Left renal cortex interstitium (tissue), 4 donors: Measurements from ENCODE around the gene PDE11A. TPM values are rescaled to one million over a fixed set of nuclear protein-coding genes. Genes with fewer than 3 reads are reported as not detected.

Experiments
- DNase-seq, 4 donors: peaks; one replicate each; pipeline ENCODE4 v3.0.0-alpha.2; 2013; ENCODE audit warnings: low read depth in 4 of 4, low spot score in 2 of 4, missing footprints in 1 of 4
- polyA plus RNA-seq, 4 donors: library from polyadenylated mRNA; unstranded; fragments of 120-200 nt; gene quantifications; one replicate each; pipeline ENCODE4 v1.2.1, GENCODE V29; 2013; ENCODE audit not compliant: insufficient read length in 4 of 4

The PDE11A gene
- polyA plus RNA-seq, 4 donors, result 4.6 to 8.1 (median 7.4) TPM

DNA sequence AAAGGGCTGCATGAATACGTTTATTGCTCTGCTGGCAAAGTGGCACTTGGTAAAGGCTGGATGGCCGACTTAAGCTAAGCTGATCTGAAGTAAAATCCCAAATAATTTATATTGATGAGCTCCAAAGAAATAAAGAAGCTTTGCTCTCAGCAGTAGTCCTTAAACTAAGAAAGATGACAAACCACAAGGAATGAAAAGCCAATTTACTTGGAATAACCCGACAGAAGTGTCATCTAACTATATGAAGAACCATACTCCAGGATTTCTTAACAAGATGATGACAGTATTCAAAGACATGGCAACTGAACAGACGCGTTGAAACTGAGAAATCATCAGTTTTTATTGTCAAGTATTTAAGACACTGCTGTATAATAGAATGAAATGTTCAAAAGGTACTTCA is 294.1 kb downstream of the PDE11A start:
- DNase-seq, result no peak

DNA sequence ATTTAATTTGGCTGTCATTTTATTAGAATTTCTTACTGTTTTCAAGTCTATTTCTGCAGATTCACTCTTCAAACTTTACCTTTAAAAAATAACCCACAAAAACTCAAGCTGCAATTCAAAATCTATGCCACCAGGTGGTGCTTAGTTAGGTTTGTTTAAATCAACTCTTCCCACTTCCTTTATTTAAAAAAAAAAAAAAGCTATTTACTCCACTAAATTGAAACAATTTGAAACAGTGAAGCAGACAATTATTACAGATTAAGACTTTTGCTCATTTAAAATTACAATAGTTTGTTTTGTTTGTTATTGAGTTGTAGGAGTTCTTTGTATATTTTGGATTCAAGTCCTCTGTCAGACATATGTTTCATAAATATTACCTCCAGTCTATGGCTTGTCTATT is 300.0 kb downstream of the PDE11A start:
- no peak for DNase-seq

DNA sequence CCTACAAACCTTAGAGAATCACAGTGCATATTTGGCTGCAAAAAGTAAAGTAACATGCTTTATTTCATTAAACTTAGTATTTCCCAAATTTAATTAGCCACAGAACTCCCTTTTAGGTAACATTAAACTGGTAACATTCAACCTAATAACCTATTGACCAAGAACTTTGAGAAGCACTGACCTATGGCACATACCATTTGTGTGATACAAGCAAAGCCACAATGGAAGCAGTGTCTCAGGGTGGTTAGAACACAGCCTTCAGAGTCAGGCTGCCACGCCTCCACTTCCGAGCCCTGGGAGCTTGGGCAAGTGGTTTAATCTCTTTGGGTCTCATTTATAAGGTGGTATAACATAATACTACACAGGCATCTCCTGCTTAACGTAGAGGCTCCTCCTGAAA is 301.4 kb downstream of the PDE11A start:
- DNase-seq, result no peak

DNA sequence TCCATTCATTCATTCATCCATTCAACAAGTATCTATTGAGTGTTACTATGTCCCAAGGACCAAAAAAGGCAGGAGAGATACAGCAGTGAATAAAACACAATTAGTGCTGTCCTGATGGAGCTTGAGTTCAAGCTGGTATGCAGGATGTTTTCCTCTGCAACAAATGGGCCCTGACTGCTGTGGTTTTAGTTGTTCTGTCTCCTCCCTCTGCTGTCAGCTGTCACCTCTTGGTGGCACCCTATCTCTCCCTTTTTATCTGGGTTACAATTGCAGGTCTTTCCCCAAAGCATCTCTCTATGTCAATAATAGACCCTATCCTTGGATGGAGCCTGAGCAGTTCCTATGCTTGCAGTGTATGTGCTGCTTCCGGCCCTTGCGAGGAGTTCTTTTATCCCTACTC is 304.8 kb downstream of the PDE11A start:
- no peak for DNase-seq

DNA sequence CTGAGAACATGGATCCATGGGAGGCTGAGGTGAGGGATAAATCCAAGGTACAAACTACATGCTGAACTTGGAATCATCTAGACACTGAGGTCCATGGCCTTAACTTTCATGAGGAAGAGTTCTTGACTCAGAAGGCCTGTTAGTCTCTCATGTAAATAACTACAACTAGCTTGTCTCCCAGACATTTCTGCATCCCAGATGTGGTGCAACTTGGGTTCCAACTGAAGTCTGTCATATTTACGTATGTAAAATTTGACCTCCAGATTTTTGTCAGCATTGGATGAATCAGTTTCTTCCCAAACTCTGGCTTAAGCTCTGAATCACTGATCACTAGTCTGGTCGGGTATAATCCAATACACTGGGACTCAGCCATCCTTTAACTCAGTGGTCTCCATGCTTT is 306.9 kb downstream of the PDE11A start:
- DNase-seq, result no peak

DNA sequence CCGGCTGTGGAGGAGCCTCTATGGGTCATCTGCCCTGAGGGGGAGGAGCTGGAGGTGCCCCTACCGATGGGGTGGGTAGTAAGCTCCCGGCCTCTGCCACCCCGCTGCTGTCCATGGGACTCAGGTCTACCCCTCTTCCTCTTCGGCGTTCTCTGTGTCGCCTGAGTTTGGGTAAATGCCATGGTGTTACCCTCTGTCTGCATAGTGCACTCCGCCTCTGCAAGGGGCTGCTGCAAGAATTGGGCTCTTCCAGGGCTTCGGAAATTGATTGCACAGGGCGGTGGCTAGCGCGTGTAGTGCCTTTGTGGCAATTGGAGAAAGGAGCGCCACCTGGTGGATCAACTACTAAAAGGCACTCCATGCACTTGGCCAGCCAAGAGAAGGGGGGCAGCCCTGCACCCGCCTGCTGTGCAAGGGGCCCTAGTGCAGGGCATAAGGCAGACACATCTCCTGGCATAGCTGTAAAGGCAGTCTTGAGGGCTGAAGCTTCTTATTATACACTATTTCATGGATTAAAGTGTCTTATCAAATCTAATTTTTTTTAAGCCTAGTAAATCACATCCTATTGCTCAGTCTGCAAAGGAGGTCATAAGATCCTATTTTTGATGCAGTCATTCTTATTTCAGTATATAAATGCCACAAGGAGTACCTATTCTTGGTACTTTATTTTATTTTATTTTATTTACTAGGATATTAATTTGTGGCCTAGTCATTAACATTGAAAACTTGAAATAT is 308.9 kb downstream of the PDE11A start:
- peak in 2 of 4 donors; percentile 57 to 79 for DNase-seq

DNA sequence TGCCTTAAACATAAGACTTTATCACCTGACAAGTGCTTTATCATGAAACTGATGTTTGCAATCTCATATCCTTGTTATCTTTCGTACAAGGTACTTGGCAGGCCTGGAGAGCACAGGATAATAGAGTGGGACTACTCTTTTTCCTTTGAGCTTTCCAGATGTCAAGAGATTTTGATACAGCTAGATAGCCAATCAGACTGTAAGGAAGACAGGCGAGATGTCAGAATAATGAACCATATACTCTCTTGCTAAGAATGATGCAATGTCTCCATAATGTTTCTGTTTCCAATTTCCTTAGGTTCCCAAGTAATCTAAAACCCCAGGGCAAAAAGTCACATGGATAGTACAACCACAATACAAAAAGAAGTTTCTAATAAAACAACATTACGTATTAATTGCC is 313.1 kb downstream of the PDE11A start:
- no peak for DNase-seq

DNA sequence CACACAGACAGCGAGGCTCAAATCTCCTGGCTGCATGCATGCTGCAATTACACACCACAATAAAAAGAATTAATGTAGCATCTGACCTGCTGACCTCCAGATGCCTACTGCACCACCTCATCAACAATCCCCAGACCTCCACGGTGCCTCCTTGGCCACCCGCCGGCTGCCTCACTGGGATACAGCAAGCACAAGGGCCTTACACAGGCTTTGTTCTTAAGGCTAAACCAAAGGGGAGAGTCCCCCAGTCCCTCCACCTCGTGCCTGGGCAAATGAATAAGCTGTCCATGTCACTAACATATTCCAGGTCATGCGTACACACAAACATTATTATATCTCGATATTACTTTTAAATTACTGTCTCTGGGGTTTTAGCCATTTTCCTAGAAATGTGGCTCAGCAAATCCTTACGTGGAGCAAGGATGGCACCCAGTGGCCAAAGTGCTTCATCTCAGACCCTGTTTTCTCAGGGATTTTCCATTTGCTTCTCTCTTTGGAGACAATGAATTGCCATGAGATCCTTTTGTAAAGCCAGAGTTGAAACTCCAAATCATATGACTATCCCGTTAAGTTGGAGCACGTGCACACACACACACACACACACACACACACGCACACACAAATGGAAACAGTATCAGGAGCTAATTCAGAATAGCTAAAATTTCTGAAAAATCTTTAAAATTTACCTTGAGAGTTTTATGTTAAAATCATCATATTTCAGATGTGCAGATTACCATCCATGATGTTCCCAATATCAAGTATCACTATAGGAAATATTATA is 313.8 kb downstream of the PDE11A start:
- peak in 2 of 4 donors; percentile 60 to 75 for DNase-seq

DNA sequence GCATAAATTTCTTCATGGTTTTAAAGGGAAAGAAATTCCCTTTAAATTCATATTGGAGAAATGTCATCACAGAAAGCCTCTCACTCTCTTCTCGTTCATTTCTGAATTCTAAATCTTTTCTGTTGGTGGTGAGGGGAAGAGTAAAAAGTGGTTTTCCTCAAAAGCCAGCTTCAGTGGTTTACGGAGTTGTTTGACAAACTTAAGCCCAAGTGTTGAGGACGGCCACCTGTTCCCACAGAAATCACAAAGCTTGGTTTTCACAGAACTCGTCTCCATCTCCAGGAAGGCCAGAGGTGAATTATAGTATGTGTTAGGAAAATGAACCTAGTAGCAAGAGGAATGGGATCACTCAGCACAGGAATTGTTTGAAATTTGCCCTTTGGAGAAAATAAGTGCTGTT is 316.2 kb downstream of the PDE11A start:
- DNase-seq, result no peak

DNA sequence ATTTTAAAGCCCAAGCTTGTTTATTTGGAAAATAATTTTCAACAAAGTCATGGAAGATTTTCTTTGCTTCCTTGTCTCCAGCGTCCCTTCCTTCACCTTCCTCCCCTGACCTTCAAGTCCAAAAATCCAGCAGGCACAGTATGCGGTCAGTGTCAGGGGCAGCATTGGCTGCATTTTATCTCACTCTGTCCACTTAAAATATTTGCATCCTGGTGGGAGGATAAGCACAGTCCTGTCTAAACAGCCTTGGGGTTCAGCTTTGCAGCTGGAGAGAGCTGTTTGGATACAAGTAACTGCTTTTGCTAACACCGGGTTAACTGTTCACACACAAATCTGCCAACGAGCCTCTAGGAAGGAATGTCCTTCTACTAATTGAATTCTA is 318.1 kb downstream of the PDE11A start:
- peak; percentile 70 to 83 (median 80) for DNase-seq

DNA sequence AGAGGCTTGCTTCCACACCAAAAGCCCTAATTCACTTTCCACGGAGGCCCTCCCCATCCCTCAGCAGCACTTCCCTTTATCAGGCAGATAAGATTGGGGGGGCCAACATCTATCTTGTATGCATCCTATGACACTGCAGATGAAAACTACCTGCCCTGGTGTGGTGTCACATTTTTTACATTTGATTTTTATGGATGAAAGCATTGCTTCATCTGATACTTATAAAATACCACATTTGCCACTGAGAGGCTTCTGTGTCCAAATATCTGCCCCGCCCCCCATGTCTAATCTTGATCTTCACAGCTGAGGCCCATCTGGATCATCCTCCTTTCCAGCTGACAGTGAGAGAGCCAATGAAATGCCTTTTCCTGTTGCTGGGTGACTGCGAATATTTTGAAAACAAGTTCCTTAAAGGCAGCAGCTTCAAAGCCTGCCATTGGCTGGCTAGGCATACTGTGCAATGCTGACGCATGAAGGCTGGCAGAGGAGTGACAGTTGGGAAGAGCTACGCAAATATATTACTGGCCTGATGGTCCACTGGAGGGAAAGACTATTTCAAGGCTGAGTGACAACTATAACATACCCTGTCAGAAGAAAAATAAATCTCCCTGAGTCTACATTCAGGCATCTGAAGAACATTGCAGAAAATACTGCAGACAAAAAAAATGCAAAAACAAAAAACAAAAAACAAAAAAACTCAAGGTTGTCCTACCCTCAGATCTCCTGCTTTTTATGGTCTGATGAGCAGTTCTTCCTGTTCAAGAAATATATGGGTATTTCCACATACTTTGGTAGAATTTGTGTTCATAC is 318.7 kb downstream of the PDE11A start:
- DNase-seq, result peak; percentile 75 to 91 (median 84)

DNA sequence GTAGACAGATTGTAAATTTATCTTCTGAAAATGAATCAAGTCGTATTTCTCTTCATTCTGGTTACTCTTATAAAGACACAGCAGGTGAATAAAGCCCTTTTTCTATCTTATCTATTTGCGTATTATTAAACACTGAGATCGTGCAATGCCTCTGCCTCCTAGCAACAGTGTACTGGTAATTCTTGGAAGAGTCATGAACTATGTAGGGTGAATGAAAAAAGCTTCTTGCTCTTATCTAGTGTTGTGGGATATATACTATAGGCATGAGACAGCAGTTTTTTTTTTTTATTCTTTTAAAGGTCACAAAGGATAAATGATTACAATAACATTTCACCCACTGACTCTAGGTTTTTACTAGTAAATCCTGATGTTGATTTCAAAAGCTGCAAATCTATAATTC is 324.2 kb downstream of the PDE11A start:
- DNase-seq, result no peak

DNA sequence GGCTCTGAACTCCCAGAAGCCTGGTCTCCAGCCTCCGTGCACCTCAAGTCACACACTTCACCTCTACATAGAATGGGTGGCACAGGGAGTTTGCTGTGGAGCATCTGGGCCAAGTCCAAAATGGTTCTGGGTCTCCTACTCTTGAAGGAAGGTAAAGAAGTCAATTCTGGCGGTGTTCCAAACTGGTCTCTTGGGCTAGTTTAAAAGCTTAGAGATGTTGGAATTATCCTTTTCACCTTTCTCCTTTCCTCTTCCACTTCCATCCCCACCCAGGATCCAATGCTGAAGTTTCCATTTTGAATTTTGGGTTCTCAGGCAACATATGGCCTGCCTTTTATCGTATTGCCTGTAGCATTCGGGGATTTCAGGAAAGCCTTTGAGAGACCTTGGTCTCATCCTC is 325.2 kb downstream of the PDE11A start:
- no peak for DNase-seq

DNA sequence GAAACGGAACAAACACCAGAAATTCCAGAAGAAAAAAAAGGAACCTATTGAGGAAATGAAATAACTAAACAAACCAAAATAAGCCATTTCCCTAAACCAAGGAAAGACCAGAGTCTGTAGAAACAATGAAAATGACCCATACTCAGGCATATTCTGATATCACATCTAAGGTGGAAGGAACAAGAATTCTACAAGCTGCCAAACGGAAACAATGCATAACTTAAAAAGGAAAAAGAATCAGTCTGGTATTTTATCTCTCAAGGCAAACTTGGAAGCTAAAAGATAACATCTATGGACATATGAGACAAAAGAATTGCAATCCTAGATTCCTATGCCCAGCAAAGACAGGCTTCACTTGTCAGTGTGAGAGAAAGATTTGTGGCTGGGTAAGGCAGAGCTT is 326.2 kb downstream of the PDE11A start:
- DNase-seq, result no peak

DNA sequence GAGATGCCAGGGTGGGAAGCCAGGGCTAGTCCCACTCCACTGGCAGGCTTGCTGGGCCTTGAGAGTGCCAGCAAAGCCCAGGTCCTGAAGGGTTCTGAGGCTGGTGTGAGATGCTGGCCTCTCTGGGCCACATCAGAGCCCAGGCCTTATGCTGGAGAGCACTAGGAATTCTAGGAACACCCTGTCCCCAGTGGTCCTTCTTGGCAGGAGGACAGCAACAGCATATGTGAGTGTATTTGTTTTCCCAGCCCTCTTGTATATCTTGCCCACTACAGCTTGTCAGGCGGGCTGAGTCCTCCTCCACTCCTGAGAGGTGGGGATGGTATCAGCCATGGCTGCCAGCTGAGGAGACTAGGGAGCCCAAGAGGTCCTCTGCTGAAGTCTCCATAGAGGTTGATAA is 327.0 kb downstream of the PDE11A start:
- DNase-seq, result no peak

DNA sequence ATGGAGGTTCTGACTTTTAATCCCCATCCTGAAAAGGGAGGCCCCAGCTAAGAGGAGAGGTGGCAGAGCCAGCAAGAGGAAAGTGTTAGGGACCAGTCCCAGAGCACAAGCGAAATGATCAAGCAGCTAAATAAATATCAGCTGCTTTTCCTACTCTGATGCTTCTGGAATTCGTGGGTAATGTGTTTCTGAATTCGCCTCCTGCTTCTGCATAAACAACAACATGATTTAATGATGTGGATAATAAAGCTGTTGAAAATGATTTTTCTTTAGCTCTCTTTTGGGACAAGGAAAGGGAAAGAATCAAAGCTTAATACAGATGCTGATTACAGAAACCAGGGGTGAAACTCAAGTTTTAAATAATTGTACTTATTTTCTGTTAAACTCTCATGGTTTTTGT is 329.7 kb downstream of the PDE11A start:
- no peak for DNase-seq

DNA sequence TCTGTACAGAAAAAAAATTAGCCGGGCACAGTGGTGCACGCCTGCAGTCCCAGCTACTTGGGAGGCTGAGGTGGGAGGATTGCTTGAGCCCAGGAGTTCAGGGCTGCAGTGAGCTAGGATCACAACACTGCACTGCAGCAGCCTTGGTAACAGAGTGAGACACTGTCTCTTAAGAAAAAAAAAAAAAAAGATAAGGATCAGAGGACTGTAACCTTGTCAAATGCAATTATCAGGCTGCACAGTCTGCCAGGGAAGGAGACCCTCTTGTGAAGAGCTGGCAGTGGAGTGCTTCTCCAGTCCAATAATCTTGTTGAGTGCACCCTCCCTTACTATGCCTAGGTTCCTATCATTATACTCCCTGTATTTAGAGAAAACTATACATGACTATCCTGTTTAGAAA is 330.7 kb downstream of the PDE11A start:
- no peak for DNase-seq

DNA sequence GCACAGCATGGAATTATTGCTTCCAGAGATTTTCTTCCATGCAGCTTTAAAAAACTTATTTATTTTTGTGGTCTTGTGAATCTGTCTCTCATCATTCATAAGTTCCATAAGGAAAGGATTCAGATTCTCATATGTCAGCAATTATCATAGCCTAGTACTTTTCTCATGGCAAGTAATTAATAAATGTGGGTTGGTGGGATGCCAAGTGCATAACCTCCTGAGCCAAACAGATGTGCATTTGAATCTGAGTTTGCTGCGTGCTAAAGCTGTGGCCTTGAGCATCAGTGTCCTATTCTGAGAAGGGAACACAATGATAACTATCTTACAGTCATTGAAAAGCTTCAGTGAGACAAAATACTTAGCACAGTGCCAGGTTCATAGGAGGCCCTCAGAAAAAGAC is 331.9 kb downstream of the PDE11A start:
- no peak for DNase-seq

DNA sequence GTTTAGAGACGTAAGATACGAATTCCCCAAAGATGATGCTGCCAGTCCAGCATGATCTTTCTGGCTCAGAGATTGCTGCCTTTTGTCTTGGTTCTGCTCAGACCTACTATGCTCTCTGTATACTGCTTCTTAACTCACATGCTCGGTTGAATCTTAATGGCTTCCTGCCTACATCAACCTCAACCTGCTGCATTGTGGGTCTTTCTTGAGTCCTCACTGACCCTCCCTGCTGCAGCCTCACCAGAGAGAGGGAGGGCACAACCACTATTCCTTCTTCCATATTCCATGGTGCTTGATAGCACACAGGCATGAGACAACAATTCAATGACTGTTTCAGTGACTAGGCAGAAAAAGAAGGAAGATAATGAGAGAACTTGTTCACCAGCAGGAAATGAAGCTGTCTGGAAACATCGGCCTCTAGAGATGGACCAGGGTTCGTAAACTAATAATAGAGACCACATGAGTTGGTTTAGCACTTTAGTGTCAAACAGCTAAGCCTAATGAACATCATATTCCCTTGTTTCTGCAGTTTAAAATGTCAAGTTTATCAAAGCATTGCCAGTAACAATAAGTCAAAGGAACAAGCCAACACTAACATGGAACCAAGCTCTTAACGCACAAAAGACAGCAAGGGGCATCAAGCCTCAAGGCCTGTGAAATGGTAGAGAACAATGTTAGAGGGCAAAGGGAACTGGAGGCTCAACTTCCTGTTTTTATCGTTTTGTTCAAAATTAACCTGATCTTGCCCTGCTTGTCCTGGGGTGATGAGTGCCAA is 333.9 kb downstream of the PDE11A start:
- no peak for DNase-seq

DNA sequence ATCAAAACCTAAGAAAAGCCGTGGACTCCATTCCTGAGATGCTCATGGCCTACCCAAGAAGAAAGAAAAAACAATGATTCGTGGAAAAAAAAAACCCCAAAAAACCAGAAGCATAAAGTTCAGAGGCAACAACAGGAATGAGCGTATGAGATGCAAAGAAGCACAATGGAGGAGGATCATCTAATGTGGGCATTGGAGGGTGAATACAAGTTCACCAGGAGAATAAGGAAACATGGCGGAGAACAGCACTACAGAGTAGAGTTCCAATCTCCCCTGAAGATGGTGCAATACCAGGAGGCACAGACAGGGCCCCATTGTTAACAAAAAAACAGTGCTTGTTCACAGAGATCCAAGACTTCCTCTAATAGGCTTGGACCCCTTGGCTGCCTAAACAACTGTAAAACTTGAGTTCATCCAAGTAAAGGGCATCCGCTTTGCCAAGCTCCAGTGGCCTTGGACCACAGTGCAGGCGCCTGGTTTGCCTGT is 337.2 kb downstream of the PDE11A start:
- DNase-seq, result no peak
